GM23248 (cell line): Measurements from ENCODE around the gene EBF3. TPM values are rescaled to one million over a fixed set of nuclear protein-coding genes. Genes with fewer than 3 reads are reported as not detected.

ENCODE experiments used
- DNase-seq: peaks from one replicate; pipeline ENCODE4 v3.0.0-alpha.2; 2015
- H2AFZ ChIP-seq: fragments of 200-600 bp; sonication (generic); 2 replicates; pipeline ENCODE4 v1.6.1; 2016; ENCODE audit warnings: antibody characterized with exemption
- H3F3A ChIP-seq: fragments of 200-600 bp; sonication (generic); 2 replicates; pipeline ENCODE4 v1.6.1; 2016; ENCODE audit warnings: mild to moderate bottlenecking, antibody characterized with exemption, mixed run types; ENCODE audit not compliant: insufficient read depth
- H3K27ac ChIP-seq: fragments of 200-600 bp; sonication (generic); 2 replicates; pipeline ENCODE4 v1.5.1; 2016; ENCODE audit warnings: mild to moderate bottlenecking
- H3K27me3 ChIP-seq: fragments of 200-600 bp; sonication (generic); replicated peaks from 2 replicates; pipeline ENCODE4 v1.6.1; 2016; ENCODE audit warnings: mild to moderate bottlenecking; ENCODE audit not compliant: insufficient read depth
- H3K36me3 ChIP-seq: fragments of 200-600 bp; sonication (generic); 2 replicates; pipeline ENCODE4 v1.6.1; 2016; ENCODE audit warnings: low read depth, mild to moderate bottlenecking
- H3K4me1 ChIP-seq: fragments of 200-600 bp; sonication (generic); 2 replicates; pipeline ENCODE4 v1.6.1; 2016; ENCODE audit warnings: mild to moderate bottlenecking; ENCODE audit not compliant: insufficient read depth
- H3K4me2 ChIP-seq: fragments of 200-600 bp; sonication (generic); one replicate; pipeline ENCODE4 v1.6.1; 2016; ENCODE audit warnings: mild to moderate bottlenecking; ENCODE audit not compliant: unreplicated experiment
- H3K4me3 ChIP-seq: fragments of 200-600 bp; sonication (generic); 2 replicates; pipeline ENCODE4 v1.5.1; 2016; ENCODE audit warnings: mild to moderate bottlenecking
- H3K79me2 ChIP-seq: fragments of 200-600 bp; sonication (generic); 2 replicates; pipeline ENCODE4 v1.6.1; 2016; ENCODE audit warnings: mild to moderate bottlenecking; ENCODE audit not compliant: insufficient read depth
- H3K9ac ChIP-seq: fragments of 200-600 bp; sonication (generic); 2 replicates; pipeline ENCODE4 v1.6.1; 2016; ENCODE audit warnings: mild to moderate bottlenecking
- H3K9me2 ChIP-seq: fragments of 200-600 bp; sonication (generic); 2 replicates; pipeline ENCODE4 v1.6.1; 2016; ENCODE audit warnings: mixed run types, mild to moderate bottlenecking, moderate library complexity; ENCODE audit not compliant: insufficient read depth
- H3K9me3 ChIP-seq: fragments of 200-600 bp; sonication (generic); one replicate; pipeline ENCODE4 v1.6.1; 2017; ENCODE audit warnings: low read depth
- H4K20me1 ChIP-seq: fragments of 200-600 bp; sonication (generic); 2 replicates; pipeline ENCODE4 v1.6.0; 2016; ENCODE audit not compliant: insufficient read depth
- EZH2 ChIP-seq: fragments of 200-600 bp; sonication (generic); IDR thresholded peaks from 2 replicates; pipeline ENCODE4 v1.6.1; 2018; ENCODE audit warnings: antibody characterized with exemption, mild to moderate bottlenecking; ENCODE audit not compliant: insufficient read depth, poor library complexity, severe bottlenecking
- EZH2phosphoT487 ChIP-seq: fragments of 200-600 bp; sonication (generic); IDR thresholded peaks from 2 replicates; pipeline ENCODE4 v1.6.1; 2018; ENCODE audit warnings: antibody characterized with exemption, moderate library complexity, mild to moderate bottlenecking, low read depth; ENCODE audit not compliant: insufficient read depth
- WGBS, 2 experiments: methylation state at CpG; one replicate each; pipeline ENCODE4 v1.1.6; 2015 to 2017; ENCODE audit warnings: low lambda C conversion rate in 2 of 2, low coverage in 1 of 2; ENCODE audit errors: missing lambda C conversion rate in 2 of 2; 5-methylcytosine and 5-hydroxymethylcytosine counted together
- in situ Hi-C: fragments of 300-500 bp; cut with MboI; formaldehyde crosslinking; loops from 2 replicates; pipeline ENCODE4 v1.15.0; 2020
- polyA plus RNA-seq: library from polyadenylated mRNA; unstranded; fragments of >200 nt; fragmentation: Nextera tagmentation; extraction: Ambion mirVana; gene quantifications from 2 replicates; pipeline ENCODE4 v1.2.1, GENCODE V29; 2016
- total RNA-seq: library from RNA; depleted of rRNA; stranded (reverse); fragments of >200 nt; shearing (Covaris generic); gene quantifications from 2 replicates; pipeline ENCODE4 v1.2.3, GENCODE V29; 2014

Gene EBF3
- total and polyA plus RNA-seq, 2 experiments from 2014 or later = 0.15 to 0.43 TPM

DNA sequence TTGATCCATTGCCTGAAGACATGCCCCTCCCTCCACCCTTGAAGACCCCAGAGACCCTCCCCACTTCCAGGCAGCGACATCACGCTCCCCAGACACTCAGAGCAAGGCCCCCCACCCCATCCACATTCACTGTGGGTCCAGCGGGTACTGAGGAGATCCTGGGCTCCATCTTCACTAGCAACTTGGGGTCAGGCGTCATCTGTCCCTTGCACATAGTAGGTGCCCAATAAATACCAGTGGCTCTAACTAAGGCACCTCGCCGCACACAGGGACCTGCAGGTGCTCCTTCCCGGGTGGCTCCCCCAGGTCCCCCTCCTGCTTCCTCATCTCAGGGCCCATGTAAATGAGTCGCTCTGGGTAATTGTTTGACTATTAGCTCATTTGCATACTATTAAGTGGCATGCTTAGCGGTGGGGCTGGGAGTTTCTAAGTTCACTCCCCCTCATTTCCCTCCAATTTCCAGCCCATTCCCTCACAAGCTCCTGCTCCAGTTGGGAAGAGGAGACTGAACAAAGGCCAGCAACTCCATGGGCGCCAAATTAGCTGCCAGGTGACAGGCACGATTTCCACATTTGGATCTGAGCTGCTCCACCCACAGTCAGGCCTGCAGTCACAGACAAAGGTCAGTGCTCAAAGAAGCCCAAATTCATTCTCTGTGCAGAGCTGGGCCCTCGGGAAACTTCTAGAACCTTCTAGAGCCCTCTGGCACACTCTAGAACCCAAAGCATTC is 29.7 kb downstream of the EBF3 start:
- Histone ChIP-seq H3F3A (no peaks in the 10 kb centered on the region), H3K27me3 (no peaks in the 10 kb centered on the region; the same call in 1 of the 2 replicates), H3K4me2 (no peak overlapping the region), H3K9ac (no peak overlapping the region), H2AFZ (no peak overlapping the region), H3K4me3 (no peak overlapping the region), H3K79me2 (no peaks in the 10 kb centered on the region), H3K9me3 (no peaks in the 10 kb centered on the region), H4K20me1 (no peaks in the 10 kb centered on the region), H3K36me3 (no peaks in the 10 kb centered on the region), H3K4me1 (no peaks in the 10 kb centered on the region), H3K9me2 (no peaks in the 10 kb centered on the region), H3K27ac (no peak overlapping the region)
- no peak for DNase-seq
- 68 to 72% methylated on average over 9 to 12 of the region's 12 CpGs for WGBS, 2 experiments
- in situ Hi-C loops = no loop called here
- TF ChIP-seq EZH2 (no peak), EZH2phosphoT487 (no peak)

DNA sequence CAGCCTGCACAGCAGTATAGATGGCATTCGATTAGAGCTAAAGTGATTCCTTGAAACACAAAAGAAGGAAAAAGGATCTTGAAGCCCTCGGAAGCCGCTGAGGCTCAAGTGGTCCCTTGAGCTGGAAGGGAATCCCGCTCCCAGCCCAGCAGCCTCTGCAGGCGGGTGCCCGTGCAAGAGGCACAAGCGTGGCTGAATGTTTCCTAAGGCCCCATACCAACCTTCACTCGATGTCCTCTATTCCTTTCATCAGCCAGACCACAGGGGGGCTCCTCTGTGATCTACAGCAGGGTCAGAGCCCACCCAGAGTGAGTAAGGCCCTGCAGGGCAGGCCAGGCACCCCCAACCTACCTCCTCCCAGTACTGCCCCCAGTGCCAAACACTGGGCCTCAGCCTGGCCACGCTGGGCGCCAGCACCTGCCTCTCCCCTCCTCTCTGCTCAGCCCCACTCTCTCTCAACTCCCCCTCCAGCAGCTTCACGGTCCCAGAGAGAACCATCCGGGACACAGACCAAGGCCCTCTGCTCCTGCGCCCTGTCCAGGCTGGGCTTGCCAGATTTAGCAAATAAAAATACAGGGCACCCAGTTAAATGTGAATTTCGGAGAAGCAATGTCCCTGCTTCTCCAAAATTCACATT is 30.5 kb downstream of the EBF3 start:
- Histone ChIP-seq H3K27ac (no peak overlapping the region), H3K4me1 (no peaks in the 10 kb centered on the region), H3K9me3 (no peaks in the 10 kb centered on the region), H3F3A (no peaks in the 10 kb centered on the region), H3K79me2 (no peaks in the 10 kb centered on the region), H3K27me3 (no peaks in the 10 kb centered on the region; the same call in 1 of the 2 replicates), H4K20me1 (no peaks in the 10 kb centered on the region), H3K36me3 (no peaks in the 10 kb centered on the region), H3K4me3 (no peak overlapping the region), H3K4me2 (no peak overlapping the region), H2AFZ (no peak overlapping the region), H3K9ac (no peak overlapping the region), H3K9me2 (no peaks in the 10 kb centered on the region)
- in situ Hi-C loops = no loop called here
- 73 to 75% methylated on average over 14 of the region's 14 CpGs for WGBS, 2 experiments
- TF ChIP-seq EZH2phosphoT487 (no peak), EZH2 (no peak)
- DNase-seq = no peak

- no peaks in the 10 kb centered on the region; the same call in 1 of the 2 replicates for H3K27me3 ChIP-seq
- no peak for DNase-seq
- in situ Hi-C loops = no loop called here
- WGBS, 2 experiments = 78 to 84% methylated on average over 24 of the region's 24 CpGs
- no peaks in the 10 kb centered on the region for H3K36me3 ChIP-seq
- no peak for TF ChIP-seq EZH2phosphoT487
- no peak for TF ChIP-seq EZH2
- no peak overlapping the region for H3K4me2 ChIP-seq
- no peaks in the 10 kb centered on the region for H3K79me2 ChIP-seq
- no peaks in the 10 kb centered on the region for H3F3A ChIP-seq
- H3K9ac ChIP-seq = no peak overlapping the region
- H3K9me2 ChIP-seq = no peaks in the 10 kb centered on the region
- H3K4me1 ChIP-seq = no peaks in the 10 kb centered on the region
- H2AFZ ChIP-seq = no peak overlapping the region
- H3K4me3 ChIP-seq = no peak overlapping the region
- H4K20me1 ChIP-seq = no peaks in the 10 kb centered on the region
- no peaks in the 10 kb centered on the region for H3K9me3 ChIP-seq
- H3K27ac ChIP-seq = no peak overlapping the region
Observed at GRCh38 chr10:129932751-129933433, 31.2 kb downstream of the EBF3 start.

DNA sequence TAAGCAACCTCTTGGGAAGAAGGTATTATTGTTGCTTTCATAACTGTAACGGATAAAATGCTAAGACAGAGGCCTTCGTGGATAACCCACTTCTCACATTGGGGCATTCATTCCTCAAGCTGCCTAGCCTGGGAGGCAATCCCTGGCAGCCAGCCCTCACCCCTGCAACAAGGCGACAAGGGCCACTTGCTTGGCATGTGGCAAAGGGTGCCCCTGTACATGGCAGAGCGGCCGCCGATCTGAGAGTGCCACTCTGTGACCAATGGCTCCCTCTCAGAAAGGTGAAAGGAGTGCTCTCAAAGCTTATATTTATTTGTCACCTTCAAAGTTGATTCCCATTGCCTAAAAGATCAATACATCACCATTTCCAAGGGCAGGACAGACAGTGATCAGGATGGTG is 31.9 kb downstream of the EBF3 start:
- Histone ChIP-seq H3K27me3 (no peaks in the 10 kb centered on the region; the same call in 1 of the 2 replicates), H3K9ac (no peak overlapping the region), H3F3A (no peaks in the 10 kb centered on the region), H3K79me2 (no peaks in the 10 kb centered on the region), H3K4me3 (no peak overlapping the region), H4K20me1 (no peaks in the 10 kb centered on the region), H3K36me3 (no peaks in the 10 kb centered on the region), H3K9me3 (no peaks in the 10 kb centered on the region), H3K9me2 (no peaks in the 10 kb centered on the region), H3K27ac (no peak overlapping the region), H2AFZ (no peak overlapping the region), H3K4me1 (no peaks in the 10 kb centered on the region), H3K4me2 (no peak overlapping the region)
- in situ Hi-C loops = no loop called here
- TF ChIP-seq EZH2 (no peak), EZH2phosphoT487 (no peak)
- WGBS, 2 experiments = 69 to 74% methylated on average over 6 of the region's 6 CpGs
- no peak for DNase-seq
